ENCODE data around the gene NPIPB4. TPM values are rescaled to one million over a fixed set of nuclear protein-coding genes. Genes with fewer than 3 reads are reported as not detected.
A peak's percentile ranks its signal among the peaks of the same experiment; 100 is the strongest.
"Not testable (repeated sequence)": the region's sequence is repeated elsewhere in the genome, so short reads cannot be mapped to it uniquely, and the experiment has no call there.

The NPIPB4 gene
- 100 to 1,000 TPM; 115 to 121 TPM for total RNA-seq

DNA sequence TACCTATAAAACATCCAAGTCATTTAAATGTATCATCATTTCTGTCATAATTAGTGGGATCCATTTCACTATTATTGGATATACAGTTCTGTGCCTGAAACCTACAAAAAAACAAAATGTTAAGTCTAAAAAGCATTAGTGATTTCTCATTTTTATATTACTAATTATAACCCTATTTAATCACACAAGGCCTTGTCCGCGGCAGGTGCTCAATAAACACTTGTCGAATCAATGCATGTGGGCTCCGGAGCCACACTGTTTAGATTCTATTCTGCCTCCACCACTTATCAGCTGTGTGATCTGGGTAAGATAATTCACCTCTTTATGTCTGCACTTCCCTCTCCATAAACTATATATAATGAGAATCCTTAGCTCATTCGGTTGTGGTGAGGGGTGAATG is at the start of gene NPIPB4:
Gene NPIPB4, minus strand, starts transcription at position 101 of the 400 bp plus-strand sequence. CDS start 378 bp downstream, outside the sequence.
- DNase-seq; H3K4me1 Mint-ChIP-seq (ENCODE audit: low read depth); H3K9me3 Mint-ChIP-seq; CTCF ChIA-PET; H3K27me3 Mint-ChIP-seq; H3K36me3 Mint-ChIP-seq (ENCODE audit: low read depth); ATAC-seq; H3K4me3 Mint-ChIP-seq; H3K27ac Mint-ChIP-seq; intact Hi-C loops (cut with micrococcal nuclease); POLR2A ChIA-PET: not testable (repeated sequence)

GRCh38 chr16:21898998-21899397 is 41.4 kb upstream of the NPIPB4 start:
- H3K36me3 Mint-ChIP-seq (ENCODE audit: low read depth); H3K27ac Mint-ChIP-seq; DNase-seq; H3K9me3 Mint-ChIP-seq; intact Hi-C loops (cut with micrococcal nuclease); H3K4me1 Mint-ChIP-seq (ENCODE audit: low read depth); ATAC-seq; CTCF ChIA-PET; H3K4me3 Mint-ChIP-seq; H3K27me3 Mint-ChIP-seq; POLR2A ChIA-PET: not testable (repeated sequence)

DNA sequence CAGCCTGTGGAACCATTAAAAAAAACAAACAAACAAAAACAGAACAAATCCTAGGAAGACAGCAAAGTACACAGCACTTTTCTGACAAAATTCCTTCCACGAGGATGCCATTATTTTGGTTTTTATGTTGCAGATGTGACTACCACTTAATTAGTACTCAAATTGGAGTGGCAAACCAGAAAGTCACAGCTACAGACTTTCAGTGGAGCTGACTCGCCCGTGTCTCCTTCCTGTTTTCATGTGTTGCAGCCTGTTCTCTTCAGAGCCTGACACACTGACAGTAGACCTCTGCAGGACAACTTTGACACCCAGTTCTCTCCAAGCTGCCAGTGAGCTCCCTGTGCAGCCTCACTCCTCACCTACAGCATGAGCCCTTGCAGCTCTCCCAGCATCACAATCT is 24.4 kb upstream of the NPIPB4 start:
- intact Hi-C loops (cut with micrococcal nuclease); H3K36me3 Mint-ChIP-seq (ENCODE audit: low read depth); H3K27me3 Mint-ChIP-seq; H3K27ac Mint-ChIP-seq; H3K4me1 Mint-ChIP-seq (ENCODE audit: low read depth); ATAC-seq; CTCF ChIA-PET; POLR2A ChIA-PET; H3K4me3 Mint-ChIP-seq; H3K9me3 Mint-ChIP-seq: not testable (repeated sequence)
- peak; percentile 28 for DNase-seq

DNA sequence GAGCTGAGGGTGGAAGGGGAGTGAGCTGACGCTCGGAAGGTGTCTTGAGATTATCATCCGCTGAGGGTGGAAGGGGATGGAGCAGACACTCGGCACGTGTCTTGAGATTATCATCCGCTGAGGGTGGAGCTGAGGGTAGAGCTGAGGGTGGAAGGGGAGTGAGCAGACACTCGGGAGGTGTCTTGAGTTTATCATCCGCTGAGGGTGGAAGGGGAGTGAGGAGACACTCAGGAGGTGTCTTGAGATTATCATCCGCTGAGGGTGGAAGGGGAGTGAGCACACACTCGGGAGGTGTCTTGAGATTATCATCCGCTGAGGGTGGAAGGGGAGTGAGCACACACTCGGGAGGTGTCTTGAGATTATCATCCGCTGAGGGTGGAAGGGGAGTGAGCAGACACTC is 20.4 kb downstream of the NPIPB4 start:
- CTCF ChIA-PET; H3K36me3 Mint-ChIP-seq (ENCODE audit: low read depth); H3K4me3 Mint-ChIP-seq; H3K4me1 Mint-ChIP-seq (ENCODE audit: low read depth); POLR2A ChIA-PET; H3K27ac Mint-ChIP-seq; H3K27me3 Mint-ChIP-seq; intact Hi-C loops (cut with micrococcal nuclease); DNase-seq; H3K9me3 Mint-ChIP-seq; ATAC-seq: not testable (repeated sequence)

DNA sequence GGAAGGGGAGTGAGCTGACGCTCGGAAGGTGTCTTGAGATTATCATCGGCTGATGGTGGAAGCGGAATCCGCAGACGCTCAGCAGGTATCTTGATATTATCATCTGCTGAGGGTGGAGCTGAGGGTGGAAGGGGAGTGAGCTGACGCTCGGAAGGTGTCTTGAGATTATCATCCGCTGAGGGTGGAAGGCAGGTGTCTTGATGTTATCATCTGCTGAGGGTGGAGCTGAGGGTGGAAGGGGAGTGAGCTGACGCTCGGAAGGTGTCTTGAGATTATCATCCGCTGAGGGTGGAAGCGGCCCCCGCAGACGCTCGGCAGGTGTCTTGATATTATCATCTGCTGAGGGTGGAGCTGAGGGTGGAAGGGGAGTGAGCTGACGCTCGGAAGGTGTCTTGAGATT is 21.2 kb downstream of the NPIPB4 start:
- POLR2A ChIA-PET; H3K4me1 Mint-ChIP-seq (ENCODE audit: low read depth); H3K27ac Mint-ChIP-seq; CTCF ChIA-PET; H3K4me3 Mint-ChIP-seq; H3K36me3 Mint-ChIP-seq (ENCODE audit: low read depth); H3K27me3 Mint-ChIP-seq; DNase-seq; intact Hi-C loops (cut with micrococcal nuclease); H3K9me3 Mint-ChIP-seq; ATAC-seq: not testable (repeated sequence)

DNA sequence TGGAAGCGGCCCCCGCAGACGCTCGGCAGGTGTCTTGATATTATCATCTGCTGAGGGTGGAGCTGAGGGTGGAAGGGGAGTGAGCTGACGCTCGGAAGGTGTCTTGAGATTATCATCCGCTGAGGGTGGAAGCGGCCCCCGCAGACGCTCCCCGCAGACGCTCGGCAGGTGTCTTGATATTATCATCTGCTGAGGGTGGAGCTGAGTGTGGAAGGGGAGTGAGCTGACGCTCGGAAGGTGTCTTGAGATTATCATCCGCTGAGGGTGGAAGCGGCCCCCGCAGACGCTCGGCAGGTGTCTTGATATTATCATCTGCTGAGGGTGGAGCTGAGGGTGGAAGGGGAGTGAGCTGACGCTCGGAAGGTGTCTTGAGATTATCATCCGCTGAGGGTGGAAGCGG is 21.8 kb downstream of the NPIPB4 start:
- intact Hi-C loops (cut with micrococcal nuclease); H3K36me3 Mint-ChIP-seq (ENCODE audit: low read depth); H3K4me3 Mint-ChIP-seq; H3K9me3 Mint-ChIP-seq; H3K4me1 Mint-ChIP-seq (ENCODE audit: low read depth); POLR2A ChIA-PET; CTCF ChIA-PET; H3K27me3 Mint-ChIP-seq; H3K27ac Mint-ChIP-seq; ATAC-seq; DNase-seq: not testable (repeated sequence)

DNA sequence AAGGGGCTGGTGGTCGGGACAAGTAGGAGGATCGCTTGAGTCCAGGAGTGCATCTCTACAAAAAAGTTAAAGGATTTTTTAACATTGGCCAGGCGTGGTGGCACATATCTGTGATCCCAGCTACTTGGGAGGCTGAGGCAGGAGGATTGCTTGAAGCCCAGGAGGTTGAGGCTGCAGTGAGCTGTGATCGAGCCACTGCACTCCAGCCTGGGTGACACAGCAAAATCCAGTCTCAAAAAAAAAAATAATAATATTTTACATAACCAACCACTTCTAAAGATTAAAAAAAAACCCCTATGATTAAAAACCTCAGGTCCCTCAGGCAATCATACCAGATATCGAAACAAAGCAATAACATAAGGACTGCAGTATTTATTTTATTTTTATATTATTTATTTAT is 23.3 kb downstream of the NPIPB4 start:
- H3K27me3 Mint-ChIP-seq; CTCF ChIA-PET; H3K4me3 Mint-ChIP-seq; H3K4me1 Mint-ChIP-seq (ENCODE audit: low read depth); H3K27ac Mint-ChIP-seq; ATAC-seq; intact Hi-C loops (cut with micrococcal nuclease); POLR2A ChIA-PET; H3K9me3 Mint-ChIP-seq; H3K36me3 Mint-ChIP-seq (ENCODE audit: low read depth); DNase-seq: not testable (repeated sequence)

DNA sequence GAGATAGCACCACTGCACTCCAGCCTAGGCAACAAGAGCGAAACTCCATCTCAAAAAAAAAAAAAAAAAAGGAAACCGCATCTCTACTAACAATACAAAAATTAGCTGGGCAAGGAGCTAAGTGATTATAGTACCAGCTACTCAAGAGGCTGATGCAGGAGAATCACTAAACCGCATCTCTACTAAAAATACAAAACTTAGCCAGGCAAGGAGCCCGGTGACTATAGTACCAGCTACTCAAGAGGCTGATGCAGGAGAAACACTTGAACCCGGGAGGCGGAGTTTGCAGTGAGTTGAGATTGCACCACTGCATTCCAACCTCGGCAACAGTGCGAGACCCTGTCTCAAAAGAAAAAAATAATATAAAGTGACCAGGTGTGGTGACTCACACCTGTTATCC is 27.6 kb downstream of the NPIPB4 start:
- ATAC-seq; POLR2A ChIA-PET; DNase-seq; H3K4me3 Mint-ChIP-seq; H3K4me1 Mint-ChIP-seq (ENCODE audit: low read depth); H3K9me3 Mint-ChIP-seq; H3K27me3 Mint-ChIP-seq; H3K27ac Mint-ChIP-seq; intact Hi-C loops (cut with micrococcal nuclease); CTCF ChIA-PET; H3K36me3 Mint-ChIP-seq (ENCODE audit: low read depth): not testable (repeated sequence)

DNA sequence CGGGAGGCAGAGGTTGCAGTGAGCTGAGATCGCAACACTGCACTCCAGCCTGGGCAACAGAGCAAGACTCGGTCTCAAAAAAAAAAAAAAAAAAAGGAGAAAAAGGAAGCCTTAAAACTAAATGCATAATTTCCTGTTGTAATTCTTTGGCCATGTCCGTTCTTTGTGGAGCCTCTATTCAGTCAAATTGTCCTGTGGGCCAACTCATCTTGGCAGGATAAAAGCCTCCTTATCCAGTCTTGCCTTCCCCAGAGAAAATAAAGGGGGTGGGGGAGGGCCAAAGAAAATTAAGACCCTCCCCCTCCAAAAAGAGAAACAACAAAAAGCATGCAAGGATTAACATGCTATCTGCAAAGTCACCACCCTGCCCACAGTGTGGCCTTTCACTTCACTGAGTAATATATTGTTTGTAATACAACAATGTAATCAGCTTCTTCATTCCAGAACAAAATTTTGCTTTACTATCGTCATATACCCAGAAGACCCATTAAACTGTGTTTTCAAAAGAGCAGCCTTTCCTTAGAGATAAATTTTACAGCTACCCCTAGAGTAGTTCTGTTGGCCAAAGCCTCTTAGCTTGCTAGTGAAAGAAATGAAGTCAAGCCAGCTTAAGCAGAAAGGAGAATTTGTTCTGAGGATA is 31.4 kb downstream of the NPIPB4 start:
- intact Hi-C loops (cut with micrococcal nuclease); H3K27me3 Mint-ChIP-seq; H3K36me3 Mint-ChIP-seq (ENCODE audit: low read depth); ATAC-seq; H3K27ac Mint-ChIP-seq; H3K9me3 Mint-ChIP-seq; H3K4me3 Mint-ChIP-seq; H3K4me1 Mint-ChIP-seq (ENCODE audit: low read depth); POLR2A ChIA-PET; CTCF ChIA-PET; DNase-seq: not testable (repeated sequence)

DNA sequence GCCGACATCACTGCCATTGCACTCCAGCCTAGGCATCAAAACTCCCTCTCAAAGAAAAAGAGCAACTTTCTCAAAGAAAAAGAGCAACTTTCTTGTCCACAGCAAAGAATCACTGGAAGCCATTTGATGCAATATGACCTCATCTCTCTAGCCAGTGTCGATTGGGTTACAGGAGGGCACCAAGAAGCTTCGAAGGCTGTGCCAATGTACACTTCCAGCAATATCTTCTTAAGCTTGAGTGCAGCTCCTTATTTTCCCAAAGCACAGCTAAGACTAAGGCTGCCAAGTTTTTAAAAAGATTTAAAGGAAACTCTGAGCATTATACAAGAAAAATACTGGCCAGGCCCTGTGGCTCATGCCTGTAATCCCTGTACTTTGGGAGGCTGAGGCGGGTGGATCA is 32.0 kb downstream of the NPIPB4 start:
- CTCF ChIA-PET; intact Hi-C loops (cut with micrococcal nuclease); H3K4me1 Mint-ChIP-seq (ENCODE audit: low read depth); DNase-seq; H3K27ac Mint-ChIP-seq; POLR2A ChIA-PET; H3K4me3 Mint-ChIP-seq; H3K36me3 Mint-ChIP-seq (ENCODE audit: low read depth); ATAC-seq; H3K27me3 Mint-ChIP-seq; H3K9me3 Mint-ChIP-seq: not testable (repeated sequence)

- H3K27ac Mint-ChIP-seq; H3K4me3 Mint-ChIP-seq; POLR2A ChIA-PET; intact Hi-C loops (cut with micrococcal nuclease); H3K9me3 Mint-ChIP-seq; H3K27me3 Mint-ChIP-seq; DNase-seq; CTCF ChIA-PET; ATAC-seq: not testable (repeated sequence)
- Mint-ChIP-seq H3K4me1 (ENCODE audit: low read depth) (peaks cover 16% of the 10 kb centered on the region), H3K36me3 (ENCODE audit: low read depth) (peaks cover 15% of the 10 kb centered on the region)
Measured at GRCh38 chr16:21823258-21823657, 34.3 kb downstream of the NPIPB4 start.

GRCh38 chr16:21820908-21821465 is 36.6 kb downstream of the NPIPB4 start:
- Mint-ChIP-seq H3K4me1 (ENCODE audit: low read depth) (peaks cover 19% of the 10 kb centered on the region), H3K4me3 (peak overlapping the region; percentile 86), H3K27ac (peak overlapping the region; percentile 95), H3K36me3 (ENCODE audit: low read depth) (peaks cover 19% of the 10 kb centered on the region)
- DNase-seq; H3K27me3 Mint-ChIP-seq; intact Hi-C loops (cut with micrococcal nuclease); H3K9me3 Mint-ChIP-seq; ATAC-seq: not testable (repeated sequence)
- ChIA-PET CTCF (interaction anchor here (1.2 kb wide), 1 partner anchor 164 kb away, joined by 5 read pairs; no protein-coding TSS in a partner anchor), POLR2A (interaction anchor here (0.8 to 2.7 kb wide), 3 partner anchors 132 to 141 kb away, joined by 3 to 13 read pairs (median 6); partner anchors contain the start of gene UQCRC2)
